Right cardiac atrium (tissue), 5 donors: ENCODE measurements around the gene MZT2B. TPM values are rescaled to one million over a fixed set of nuclear protein-coding genes. Genes with fewer than 3 reads are reported as not detected.
"Not testable (repeated sequence)": the region's sequence is repeated elsewhere in the genome, so short reads cannot be mapped to it uniquely, and the experiment has no call there.

Source experiments
- ATAC-seq, 2 donors: fragments of 200-7000 bp; cut with Tn5 transposase; one replicate each; pipeline versions ENCODE4 v1.8.0 to v1.9.1; 2020; ENCODE audit warnings: moderate library complexity in 2 of 2, mild to moderate bottlenecking in 1 of 2
- DNase-seq, 3 donors: peaks; one replicate each; pipeline ENCODE4 v3.0.0-alpha.2; 2020
- H3K27ac ChIP-seq: one replicate; pipeline ENCODE4 v1.5.1; 2013; ENCODE audit warnings: mild to moderate bottlenecking, low read length, control low read depth, moderate library complexity
- H3K27me3 ChIP-seq: one replicate; pipeline ENCODE4 v1.6.1; 2013; ENCODE audit not compliant: control insufficient read depth, insufficient read depth
- H3K4me1 ChIP-seq: one replicate; pipeline ENCODE4 v1.6.1; 2013; ENCODE audit warnings: low read length; ENCODE audit not compliant: control insufficient read depth, insufficient read depth
- H3K4me3 ChIP-seq: one replicate; pipeline ENCODE4 v1.5.1; 2013; ENCODE audit warnings: low read length, control low read depth
- H3K9me3 ChIP-seq: one replicate; pipeline ENCODE4 v1.6.1; 2013; ENCODE audit warnings: low read length; ENCODE audit not compliant: control insufficient read depth
- WGBS: extraction: QIAGEN DNeasy Blood & Tissue Kit; methylation state at CpG from one replicate; pipeline ENCODE4 v1.1.7; 2013; 5-methylcytosine and 5-hydroxymethylcytosine counted together
- intact Hi-C, 4 donors: fragments of 100-400 bp; cut with DNase I; formaldehyde crosslinking; loops; one replicate each; pipeline versions ENCODE4 v1.11.0 to v1.14.0; 2022 to 2023
- polyA plus RNA-seq: library from polyadenylated mRNA; stranded (reverse); fragments of 200-250 nt; gene quantifications from one replicate; pipeline ENCODE4 v1.2.3, GENCODE V29; 2013
- total RNA-seq, 4 donors: library from RNA; stranded (reverse); fragmentation: NEBNext Ultra II Directional; extraction: Animal tissue kit (Norgen Biotek cat#: 25700); gene quantifications; one replicate each; pipeline ENCODE4 v1.2.1, GENCODE V29; 2021
- donor health status: healthy with polysubstance abuse.
- donor health status: DM: no; HTN: yes; CAD: no.
- donor health status: DM: no; HTN: no; CAD: no.
- donor health status: DM: no; HTN: yes; CAD: no; lungs with severe emphysema.
- donor health status: DM: yes; HTN: yes; CAD: no.

Gene MZT2B
- total and polyA plus RNA-seq, 5 donors, result 222 to 339 (median 282) TPM

GRCh38 chr2:130141645-130142370 lies 40.3 kb upstream of the MZT2B start:
- H3K9me3 ChIP-seq, H3K4me3 ChIP-seq, H3K27me3 ChIP-seq, ATAC-seq, H3K27ac ChIP-seq, H3K4me1 ChIP-seq, DNase-seq, intact Hi-C loops: not testable (repeated sequence)
- 85% methylated on average over 17 of the region's 22 CpGs for WGBS

- H3K9me3 ChIP-seq, H3K4me3 ChIP-seq, DNase-seq, H3K4me1 ChIP-seq, H3K27me3 ChIP-seq, H3K27ac ChIP-seq, intact Hi-C loops, ATAC-seq: not testable (repeated sequence)
- WGBS, result 74% methylated on average over 13 of the region's 13 CpGs
Observed at GRCh38 chr2:130142396-130143265, 39.4 kb upstream of the MZT2B start.

GRCh38 chr2:130143266-130144039 lies 38.6 kb upstream of the MZT2B start:
- DNase-seq, H3K4me3 ChIP-seq, ATAC-seq, H3K27me3 ChIP-seq, intact Hi-C loops, H3K4me1 ChIP-seq, H3K27ac ChIP-seq, H3K9me3 ChIP-seq: not testable (repeated sequence)
- 45% methylated on average over 25 of the region's 28 CpGs for WGBS

GRCh38 chr2:130145006-130145414 lies 37.1 kb upstream of the MZT2B start, which contains the start of gene CCDC74B:
CCDC74B (minus strand) TSS chr2:130145112; CDS start chr2:130144996, 116 bp downstream.
- H3K9me3 ChIP-seq, H3K4me1 ChIP-seq, H3K27ac ChIP-seq, intact Hi-C loops, H3K27me3 ChIP-seq: not testable (repeated sequence)
- H3K4me3 ChIP-seq, result peak within 1 kb of the TSS; percentile 32
- WGBS, result 9% methylated on average over 29 of the region's 30 CpGs
- peak; percentile 84 to 86 for ATAC-seq
- DNase-seq, result peak; percentile 64 to 86 (median 85)

GRCh38 chr2:130148515-130148914 lies 33.5 kb upstream of the MZT2B start:
- DNase-seq, ATAC-seq, H3K9me3 ChIP-seq, H3K27me3 ChIP-seq, H3K4me1 ChIP-seq, H3K27ac ChIP-seq, H3K4me3 ChIP-seq, intact Hi-C loops: not testable (repeated sequence)
- 51% methylated on average over 6 of the region's 6 CpGs for WGBS

- intact Hi-C loops, result no loop called here
- no peak for DNase-seq
- Histone ChIP-seq H3K4me3 (no peak overlapping the region), H3K27ac (no peak overlapping the region), H3K9me3 (no peaks in the 10 kb centered on the region), H3K4me1 (no peaks in the 10 kb centered on the region), H3K27me3 (no peaks in the 10 kb centered on the region)
- 86% methylated on average over 23 of the region's 23 CpGs for WGBS
- no peak for ATAC-seq
Observed at GRCh38 chr2:130150181-130151144, 31.6 kb upstream of the MZT2B start.

- DNase-seq, H3K9me3 ChIP-seq, H3K27me3 ChIP-seq, H3K4me1 ChIP-seq, intact Hi-C loops, ATAC-seq, H3K27ac ChIP-seq, H3K4me3 ChIP-seq: not testable (repeated sequence)
- WGBS, result 70% methylated on average over 5 of the region's 5 CpGs
Observed at GRCh38 chr2:130151145-130151512, 30.9 kb upstream of the MZT2B start.

GRCh38 chr2:130152136-130152815 lies 29.8 kb upstream of the MZT2B start:
- H3K27ac ChIP-seq, ATAC-seq, H3K4me1 ChIP-seq, intact Hi-C loops, H3K27me3 ChIP-seq, DNase-seq, H3K4me3 ChIP-seq, H3K9me3 ChIP-seq: not testable (repeated sequence)
- 95% methylated on average over 27 of the region's 27 CpGs for WGBS

GRCh38 chr2:130152816-130153595 lies 29.1 kb upstream of the MZT2B start:
- ATAC-seq, result no peak
- H3K4me3 ChIP-seq, result no peak overlapping the region

More at GRCh38 chr2:130152816-130153595, 29.1 kb upstream of the MZT2B start:
- no peaks in the 10 kb centered on the region for H3K27me3 ChIP-seq
- 93% methylated on average over 25 of the region's 25 CpGs for WGBS
- intact Hi-C loops, result no loop called here
- no peaks in the 10 kb centered on the region for H3K9me3 ChIP-seq
- no peaks in the 10 kb centered on the region for H3K4me1 ChIP-seq
- no peak overlapping the region for H3K27ac ChIP-seq
- no peak for DNase-seq
